Endothelial cell (in vitro differentiated cells): ENCODE results near the gene DNMT3A. TPM values are rescaled to one million over a fixed set of nuclear protein-coding genes. Genes with fewer than 3 reads are reported as not detected.

Source experiments
- DNase-seq: peaks from one replicate; pipeline ENCODE4 v3.0.0; 2021; ENCODE audit warnings: low spot score
- H3K27ac Mint-ChIP-seq: one replicate; pipeline ENCODE4 v1.8.0; 2021; ENCODE audit warnings: mixed read lengths, inconsistent platforms; ENCODE audit not compliant: unreplicated experiment
- H3K27me3 Mint-ChIP-seq: one replicate; pipeline ENCODE4 v1.8.0; 2021; ENCODE audit warnings: mild to moderate bottlenecking, moderate library complexity, mixed read lengths, inconsistent platforms; ENCODE audit not compliant: unreplicated experiment
- H3K36me3 Mint-ChIP-seq: one replicate; pipeline ENCODE4 v1.8.0; 2021; ENCODE audit warnings: mild to moderate bottlenecking, low read depth, mixed read lengths, inconsistent platforms; ENCODE audit not compliant: unreplicated experiment
- H3K4me1 Mint-ChIP-seq: one replicate; pipeline ENCODE4 v1.8.0; 2021; ENCODE audit warnings: mild to moderate bottlenecking, mixed read lengths, inconsistent platforms; ENCODE audit not compliant: unreplicated experiment
- H3K4me3 Mint-ChIP-seq: one replicate; pipeline ENCODE4 v1.8.0; 2021; ENCODE audit warnings: mild to moderate bottlenecking, mixed read lengths, inconsistent platforms; ENCODE audit not compliant: unreplicated experiment
- H3K9me3 Mint-ChIP-seq: one replicate; pipeline ENCODE4 v1.8.0; 2021; ENCODE audit warnings: mixed read lengths, inconsistent platforms; ENCODE audit not compliant: unreplicated experiment
- CTCF ChIP-seq: fragments of 200-600 bp; sonication (generic); IDR thresholded peaks from one replicate; pipeline ENCODE4 v1.5.0; 2021; ENCODE audit warnings: antibody characterized with exemption; ENCODE audit not compliant: unreplicated experiment
- total RNA-seq: library from RNA; stranded (reverse); fragmentation: NEBNext Ultra II Directional; extraction: Animal tissue kit (Norgen Biotek cat#: 25700); gene quantifications from one replicate; pipeline ENCODE4 v1.2.1, GENCODE V29; 2021; ENCODE audit not compliant: unreplicated experiment

The DNMT3A gene
- total RNA-seq, 1 donor from 2014 or later = 177 TPM

- no peaks in the 10 kb centered on the region for H3K36me3 Mint-ChIP-seq
Observed at GRCh38 chr2:25284756-25285155, 57.0 kb downstream of the DNMT3A start.

DNA sequence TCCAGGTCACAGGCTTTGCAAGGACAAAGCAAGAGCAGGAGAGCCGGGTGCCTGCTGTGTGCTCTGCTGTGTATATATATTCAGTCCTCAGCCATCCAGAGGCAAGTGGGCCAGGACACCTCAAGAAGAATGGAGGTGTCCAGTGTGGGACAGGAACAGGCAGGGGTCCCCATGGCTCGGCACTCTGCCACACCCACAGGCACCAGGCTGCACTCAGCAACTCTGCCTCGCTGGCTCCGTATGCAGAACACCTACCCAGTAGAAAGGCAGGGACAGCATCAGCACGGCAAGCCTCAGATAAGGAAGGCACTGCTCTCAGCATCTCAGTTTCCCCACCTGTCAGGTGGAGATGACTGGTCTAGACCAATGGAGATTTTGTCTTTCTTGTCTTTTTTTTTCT, 57.8 kb downstream of the DNMT3A start:
- no peaks in the 10 kb centered on the region for H3K36me3 Mint-ChIP-seq
- no peaks in the 10 kb centered on the region for H3K9me3 Mint-ChIP-seq
- H3K4me1 Mint-ChIP-seq = peaks cover 12% of the 10 kb centered on the region
- H3K4me3 Mint-ChIP-seq = no peak overlapping the region
- H3K27me3 Mint-ChIP-seq = peaks cover 10% of the 10 kb centered on the region
- DNase-seq = no peak
- no peak for TF ChIP-seq CTCF
- H3K27ac Mint-ChIP-seq = no peak overlapping the region

More at GRCh38 chr2:25284756-25285155, 57.0 kb downstream of the DNMT3A start:
- no peak for DNase-seq
- TF ChIP-seq CTCF = no peak
- Mint-ChIP-seq H3K27me3 (peaks cover 10% of the 10 kb centered on the region), H3K27ac (no peak overlapping the region), H3K9me3 (no peaks in the 10 kb centered on the region), H3K4me3 (no peak overlapping the region), H3K4me1 (peaks cover 9% of the 10 kb centered on the region)

DNA sequence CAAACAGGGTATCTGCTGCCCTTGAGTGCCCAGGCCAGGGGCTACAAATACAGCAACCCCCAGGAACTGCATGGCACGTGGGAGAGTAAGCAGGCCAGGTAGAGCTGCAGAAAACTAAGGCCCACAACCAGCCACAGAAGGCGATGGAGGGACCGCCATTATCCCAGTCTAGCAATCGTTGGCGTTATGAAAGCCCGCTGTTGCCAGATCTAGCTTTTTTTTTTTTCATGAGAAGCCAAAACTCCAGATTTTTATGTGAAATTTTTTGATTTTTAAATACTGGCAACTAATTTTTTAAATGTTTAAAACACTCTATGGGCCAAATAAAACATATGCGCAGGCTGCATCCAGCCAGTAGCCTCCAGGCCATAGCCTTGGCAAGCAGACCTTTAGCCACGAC, 59.8 kb downstream of the DNMT3A start:
- Mint-ChIP-seq H3K36me3 (no peaks in the 10 kb centered on the region), H3K4me1 (peaks cover 19% of the 10 kb centered on the region), H3K27ac (no peak overlapping the region), H3K9me3 (no peaks in the 10 kb centered on the region), H3K27me3 (peaks cover 14% of the 10 kb centered on the region), H3K4me3 (no peak overlapping the region)
- DNase-seq = no peak
- TF ChIP-seq CTCF = no peak

GRCh38 chr2:25281522-25281921, 60.2 kb downstream of the DNMT3A start:
- Mint-ChIP-seq H3K9me3 (no peaks in the 10 kb centered on the region), H3K4me1 (peaks cover 20% of the 10 kb centered on the region), H3K36me3 (no peaks in the 10 kb centered on the region), H3K4me3 (no peak overlapping the region), H3K27me3 (peaks cover 14% of the 10 kb centered on the region), H3K27ac (no peak overlapping the region)
- TF ChIP-seq CTCF = no peak
- DNase-seq = no peak

- Mint-ChIP-seq H3K27me3 (peaks cover 11% of the 10 kb centered on the region), H3K4me3 (no peak overlapping the region), H3K36me3 (no peaks in the 10 kb centered on the region), H3K27ac (no peak overlapping the region), H3K9me3 (no peaks in the 10 kb centered on the region), H3K4me1 (peaks cover 20% of the 10 kb centered on the region)
- TF ChIP-seq CTCF = no peak
- no peak for DNase-seq
Observed at GRCh38 chr2:25280051-25280687, 61.6 kb downstream of the DNMT3A start.
